Mesothelial cell of epicardium (in vitro differentiated cells): ENCODE results near the gene LRP2BP. TPM values are rescaled to one million over a fixed set of nuclear protein-coding genes. Genes with fewer than 3 reads are reported as not detected.
"Not testable (repeated sequence)": the region's sequence is repeated elsewhere in the genome, so short reads cannot be mapped to it uniquely, and the experiment has no call there.

Experiments used
- DNase-seq, 2 experiments: peaks; one replicate each; pipeline ENCODE4 v3.0.0; 2021; ENCODE audit warnings: low spot score in 2 of 2; ENCODE audit not compliant: unreplicated experiment in 2 of 2
- H3K27ac Mint-ChIP-seq: 2 replicates; pipeline ENCODE4 v1.8.0; 2021; ENCODE audit warnings: mixed read lengths
- H3K27me3 Mint-ChIP-seq: 2 replicates; pipeline ENCODE4 v1.8.0; 2021; ENCODE audit warnings: low read depth, mixed read lengths
- H3K36me3 Mint-ChIP-seq: 2 replicates; pipeline ENCODE4 v1.8.0; 2021; ENCODE audit warnings: mixed read lengths
- H3K4me1 Mint-ChIP-seq: 2 replicates; pipeline ENCODE4 v1.8.0; 2021; ENCODE audit warnings: mixed read lengths
- H3K4me3 Mint-ChIP-seq: 2 replicates; pipeline ENCODE4 v1.8.0; 2021; ENCODE audit warnings: mild to moderate bottlenecking, moderate library complexity, mixed read lengths
- H3K9me3 Mint-ChIP-seq: 2 replicates; pipeline ENCODE4 v1.8.0; 2021; ENCODE audit warnings: mixed read lengths
- CTCF ChIP-seq: fragments of 200-600 bp; sonication (generic); IDR thresholded peaks from one replicate; pipeline ENCODE4 v1.5.0; 2021; ENCODE audit warnings: antibody characterized with exemption; ENCODE audit not compliant: unreplicated experiment
- total RNA-seq: library from RNA; stranded (reverse); gene quantifications from 3 replicates; pipeline ENCODE4 v1.2.1, GENCODE V29; 2021

LRP2BP gene
- total RNA-seq, 1 donor from 2014 or later: 1.6 TPM

- H3K27ac Mint-ChIP-seq: no peak overlapping the region
- H3K27me3 Mint-ChIP-seq: no peaks in the 10 kb centered on the region
- peaks cover 32% of the 10 kb centered on the region for H3K9me3 Mint-ChIP-seq
- no peak for TF ChIP-seq CTCF
- peaks cover 37% of the 10 kb centered on the region for H3K36me3 Mint-ChIP-seq
- no peak for DNase-seq
- H3K4me3 Mint-ChIP-seq: no peak overlapping the region
- peaks cover 20% of the 10 kb centered on the region for H3K4me1 Mint-ChIP-seq
Measured at GRCh38 chr4:185323606-185324005, 72.1 kb downstream of the LRP2BP start.

GRCh38 chr4:185322803-185323202 is 72.9 kb downstream of the LRP2BP start:
- H3K9me3 Mint-ChIP-seq: peaks cover 28% of the 10 kb centered on the region
- H3K4me1 Mint-ChIP-seq: peaks cover 22% of the 10 kb centered on the region
- no peak overlapping the region for H3K4me3 Mint-ChIP-seq
- H3K27ac Mint-ChIP-seq: no peak overlapping the region
- peaks cover 32% of the 10 kb centered on the region for H3K36me3 Mint-ChIP-seq
- no peak for DNase-seq
- no peaks in the 10 kb centered on the region for H3K27me3 Mint-ChIP-seq
- TF ChIP-seq CTCF: no peak

- no peak for TF ChIP-seq CTCF
- Mint-ChIP-seq H3K27ac (no peak overlapping the region), H3K27me3 (no peaks in the 10 kb centered on the region), H3K4me1 (peaks cover 2% of the 10 kb centered on the region), H3K36me3 (peaks cover 46% of the 10 kb centered on the region), H3K4me3 (no peak overlapping the region), H3K9me3 (peaks cover 22% of the 10 kb centered on the region)
- no peak for DNase-seq
Measured at GRCh38 chr4:185318679-185319078, 77.0 kb downstream of the LRP2BP start.

GRCh38 chr4:185317880-185318279 is 77.8 kb downstream of the LRP2BP start:
- no peak overlapping the region for H3K4me3 Mint-ChIP-seq
- H3K9me3 Mint-ChIP-seq: peaks cover 15% of the 10 kb centered on the region
- no peak for DNase-seq
- peaks cover 2% of the 10 kb centered on the region for H3K4me1 Mint-ChIP-seq
- no peak for TF ChIP-seq CTCF
- H3K27me3 Mint-ChIP-seq: no peaks in the 10 kb centered on the region
- H3K36me3 Mint-ChIP-seq: peaks cover 38% of the 10 kb centered on the region
- H3K27ac Mint-ChIP-seq: no peak overlapping the region

GRCh38 chr4:185317462-185317861 is 78.3 kb downstream of the LRP2BP start:
- H3K36me3 Mint-ChIP-seq: peaks cover 33% of the 10 kb centered on the region
- H3K27ac Mint-ChIP-seq, H3K4me3 Mint-ChIP-seq: not testable (repeated sequence)

More at GRCh38 chr4:185317462-185317861, 78.3 kb downstream of the LRP2BP start:
- H3K27me3 Mint-ChIP-seq, DNase-seq, H3K4me1 Mint-ChIP-seq: not testable (repeated sequence)
- H3K9me3 Mint-ChIP-seq: peaks cover 15% of the 10 kb centered on the region

Other genes starting within 250 kb of the LRP2BP start
- gene CFAP97, start 191.9 kb downstream of the LRP2BP start, total RNA-seq: 28.2 to 30.2 TPM (median 29.2 TPM) in 3 replicates
- 10.9 to 12.8 TPM (median 12.1 TPM) in 3 replicates for gene SNX25, start 186.3 kb downstream of the LRP2BP start, total RNA-seq
- 3.5 to 3.7 TPM (median 3.5 TPM) in 3 replicates for gene ANKRD37, start 917 bp upstream of the LRP2BP start, total RNA-seq
- gene UFSP2, start 30.0 kb upstream of the LRP2BP start, total RNA-seq: 30.6 to 37.2 TPM (median 36.1 TPM) in 3 replicates
- 0.84 to 2.0 TPM (median 1.0 TPM) in 3 replicates for gene CCDC110, start 75.8 kb upstream of the LRP2BP start, total RNA-seq
- 8.4 to 11.2 TPM (median 9.2 TPM) in 3 replicates for gene PDLIM3, start 139.6 kb upstream of the LRP2BP start, total RNA-seq